Mesenchymal stem cell (in vitro differentiated cells and primary cell): ENCODE data around the gene HHIPL1.

Source experiments
- DNase-seq: peaks from one replicate; pipeline ENCODE4 v3.0.0-alpha.2; 2013
- H2AFZ ChIP-seq: one replicate; pipeline ENCODE4 v1.6.1; 2013; ENCODE audit warnings: low read depth, mild to moderate bottlenecking, control low read depth, inconsistent platforms, low read length, moderate library complexity
- H2AK5ac ChIP-seq: 2 replicates; pipeline ENCODE4 v1.6.1; 2013; ENCODE audit warnings: low read length, moderate library complexity, mild to moderate bottlenecking, inconsistent platforms; ENCODE audit not compliant: severe bottlenecking
- H2BK120ac ChIP-seq: one replicate; pipeline ENCODE4 v1.6.1; 2013; ENCODE audit warnings: low read depth, mild to moderate bottlenecking, inconsistent platforms, low read length, moderate library complexity
- H2BK12ac ChIP-seq, 2 experiments: one replicate each; pipeline ENCODE4 v1.6.1; 2013; ENCODE audit warnings: inconsistent platforms in 2 of 2, low read length in 2 of 2, mild to moderate bottlenecking in 2 of 2, moderate library complexity in 2 of 2, control low read depth in 1 of 2
- H2BK15ac ChIP-seq: one replicate; pipeline ENCODE4 v1.6.1; 2013; ENCODE audit warnings: mild to moderate bottlenecking, low read depth, inconsistent platforms; ENCODE audit not compliant: poor library complexity, severe bottlenecking
- H2BK5ac ChIP-seq: 2 replicates; pipeline ENCODE4 v1.6.1; 2013; ENCODE audit warnings: low read depth, mild to moderate bottlenecking, low read length, control low read depth, inconsistent platforms; ENCODE audit not compliant: poor library complexity, severe bottlenecking
- H3K14ac ChIP-seq, 2 experiments: one replicate each; pipeline ENCODE4 v1.6.1; 2013; ENCODE audit warnings: inconsistent platforms in 2 of 2, low read length in 2 of 2, control low read depth in 1 of 2, mild to moderate bottlenecking in 1 of 2, moderate library complexity in 1 of 2
- H3K18ac ChIP-seq, 2 experiments: one replicate each; pipeline ENCODE4 v1.6.1; 2013; ENCODE audit warnings: inconsistent platforms in 2 of 2, low read length in 2 of 2, control low read depth in 1 of 2, low read depth in 1 of 2, mild to moderate bottlenecking in 1 of 2
- H3K23ac ChIP-seq, 2 experiments: one replicate each; pipeline ENCODE4 v1.6.1; 2013; ENCODE audit warnings: inconsistent platforms in 2 of 2, low read length in 2 of 2, mild to moderate bottlenecking in 2 of 2, moderate library complexity in 2 of 2, control low read depth in 1 of 2
- H3K27ac ChIP-seq: 2 replicates; pipeline ENCODE4 v1.5.1; 2013; ENCODE audit warnings: mild to moderate bottlenecking, moderate library complexity, low read length, control low read depth, inconsistent platforms; ENCODE audit not compliant: poor library complexity, severe bottlenecking
- H3K27me3 ChIP-seq, 2 experiments: 2 replicates each; pipeline versions ENCODE4 v1.6.1 to v1.7.0; 2013; ENCODE audit warnings: low read length in 2 of 2, mild to moderate bottlenecking in 2 of 2, moderate library complexity in 2 of 2, control low read depth in 1 of 2, inconsistent platforms in 1 of 2; ENCODE audit not compliant: control insufficient read depth in 1 of 2, insufficient read depth in 1 of 2
- H3K36me3 ChIP-seq, 2 experiments: 2 replicates each; pipeline versions ENCODE4 v1.6.1 to v1.7.0; 2013; ENCODE audit warnings: low read length in 2 of 2, control low read depth in 1 of 2, inconsistent platforms in 1 of 2, low read depth in 1 of 2, mild to moderate bottlenecking in 1 of 2; ENCODE audit not compliant: insufficient read depth in 2 of 2, control insufficient read depth in 1 of 2
- H3K4ac ChIP-seq, 2 experiments: one replicate each; pipeline ENCODE4 v1.6.1; 2013; ENCODE audit warnings: inconsistent platforms in 2 of 2, low read length in 2 of 2, mild to moderate bottlenecking in 2 of 2, moderate library complexity in 2 of 2, control low read depth in 1 of 2, low read depth in 1 of 2
- H3K4me1 ChIP-seq: 2 replicates; pipeline ENCODE4 v1.6.1; 2013; ENCODE audit warnings: low read depth, low read length, control low read depth; ENCODE audit not compliant: control insufficient read depth, insufficient read depth
- H3K4me2 ChIP-seq: 2 replicates; pipeline ENCODE4 v1.6.1; 2013; ENCODE audit warnings: low read length, mild to moderate bottlenecking, inconsistent platforms; ENCODE audit not compliant: poor library complexity, severe bottlenecking
- H3K4me3 ChIP-seq, 2 experiments: 2 replicates each; pipeline versions ENCODE4 v1.5.1 to v1.7.0; 2013; ENCODE audit warnings: low read length in 2 of 2, mild to moderate bottlenecking in 2 of 2, control low read depth in 1 of 2, low read depth in 1 of 2; ENCODE audit not compliant: insufficient read depth in 1 of 2
- H3K79me1 ChIP-seq: replicated peaks from 2 replicates; pipeline ENCODE4 v1.6.1; 2013; ENCODE audit warnings: mild to moderate bottlenecking, control low read depth, low read length, inconsistent platforms; ENCODE audit not compliant: poor library complexity, severe bottlenecking
- H3K9ac ChIP-seq: 2 replicates; pipeline ENCODE4 v1.7.0; 2013; ENCODE audit warnings: mild to moderate bottlenecking, low read length, moderate library complexity
- H3K9me3 ChIP-seq: 2 replicates; pipeline ENCODE4 v1.7.0; 2013; ENCODE audit warnings: mild to moderate bottlenecking, low read length; ENCODE audit not compliant: control insufficient read depth
- H4K8ac ChIP-seq: one replicate; pipeline ENCODE4 v1.6.1; 2013; ENCODE audit warnings: inconsistent platforms, mild to moderate bottlenecking, low read length, moderate library complexity
- H4K91ac ChIP-seq: one replicate; pipeline ENCODE4 v1.6.1; 2013; ENCODE audit warnings: mild to moderate bottlenecking, low read length, inconsistent platforms
- WGBS: methylation state at CpG from one replicate; pipeline ENCODE4 v1.1.7; 2013; ENCODE audit warnings: mixed read lengths; 5-methylcytosine and 5-hydroxymethylcytosine counted together

The HHIPL1 gene

DNA sequence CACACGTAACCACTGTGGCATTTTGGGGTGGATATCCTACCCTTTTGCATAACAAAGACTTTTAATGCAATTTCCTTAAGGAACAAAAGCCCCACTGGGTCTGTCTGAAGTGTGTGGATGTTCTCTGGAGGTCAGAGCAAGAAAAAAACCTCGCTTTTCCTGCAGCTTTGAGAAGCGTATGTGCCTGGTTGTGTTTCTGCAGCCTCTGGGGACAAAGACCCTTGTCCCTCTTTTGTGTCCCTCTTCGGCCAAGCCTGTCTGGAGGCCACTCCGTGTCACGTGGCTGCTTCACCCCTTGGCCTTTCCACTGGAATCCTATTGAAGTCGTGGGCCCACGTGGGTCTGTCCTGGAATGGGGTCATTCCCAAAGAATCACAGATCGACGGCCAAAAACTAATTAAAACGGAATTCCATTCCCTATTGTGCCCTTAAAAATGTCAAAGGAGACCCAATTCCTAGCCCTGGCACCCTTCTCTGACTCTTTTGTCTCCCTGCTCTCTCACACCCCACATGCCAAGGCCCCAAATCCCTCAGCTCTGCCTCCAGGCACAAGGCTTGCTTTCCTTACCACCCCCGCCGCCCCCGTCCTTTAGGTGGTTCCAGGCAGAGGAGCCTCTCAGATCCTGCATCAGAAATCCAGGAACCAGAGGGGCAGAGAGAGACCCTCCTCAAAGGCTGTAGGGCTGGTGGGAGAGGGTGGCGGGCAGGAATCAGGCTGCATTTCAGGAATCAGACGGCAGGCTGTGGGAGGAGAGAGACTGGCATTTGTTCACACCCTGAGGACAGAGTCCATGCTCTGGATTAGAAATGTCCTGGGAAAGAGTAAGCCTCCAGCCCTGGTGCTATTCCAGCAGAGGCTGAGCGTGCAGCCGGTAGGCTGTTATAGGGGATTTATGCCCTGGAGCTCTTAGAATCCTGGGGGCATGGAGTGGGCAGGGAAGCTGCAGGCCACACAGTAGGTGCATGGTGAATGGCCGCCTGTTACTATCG lies 26.6 kb downstream of the HHIPL1 start:
- peak overlapping the region in 1 of 2 experiments; percentile 7 for H3K4me3 ChIP-seq
- H3K4me1 ChIP-seq, result no peaks in the 10 kb centered on the region
- peak overlapping the region; percentile 12 for H3K9ac ChIP-seq
- no peak overlapping the region for H3K23ac ChIP-seq
- H3K4ac ChIP-seq, result no peak overlapping the region
- H2BK120ac ChIP-seq, result no peak overlapping the region
- DNase-seq, result no peak
- no peak overlapping the region for H2BK12ac ChIP-seq
- no peak overlapping the region for H3K4me2 ChIP-seq
- no peaks in the 10 kb centered on the region for H3K79me1 ChIP-seq
- H2AK5ac ChIP-seq, result no peak overlapping the region
- no peak overlapping the region for H2AFZ ChIP-seq
- H3K27ac ChIP-seq, result no peak overlapping the region
- H4K91ac ChIP-seq, result peak overlapping the region; percentile 18
- 59% methylated on average over 19 of the region's 20 CpGs for WGBS
- H3K9me3 ChIP-seq, result no peaks in the 10 kb centered on the region
- H3K36me3 ChIP-seq, result peaks cover 0 to 2% of the 10 kb centered on the region in 2 experiments
- H2BK15ac ChIP-seq, result no peak overlapping the region
- H3K14ac ChIP-seq, result no peak overlapping the region
- peaks cover 4 to 10% of the 10 kb centered on the region in 2 experiments for H3K27me3 ChIP-seq
- no peak overlapping the region for H4K8ac ChIP-seq
- H2BK5ac ChIP-seq, result no peak overlapping the region
- no peak overlapping the region for H3K18ac ChIP-seq

DNA sequence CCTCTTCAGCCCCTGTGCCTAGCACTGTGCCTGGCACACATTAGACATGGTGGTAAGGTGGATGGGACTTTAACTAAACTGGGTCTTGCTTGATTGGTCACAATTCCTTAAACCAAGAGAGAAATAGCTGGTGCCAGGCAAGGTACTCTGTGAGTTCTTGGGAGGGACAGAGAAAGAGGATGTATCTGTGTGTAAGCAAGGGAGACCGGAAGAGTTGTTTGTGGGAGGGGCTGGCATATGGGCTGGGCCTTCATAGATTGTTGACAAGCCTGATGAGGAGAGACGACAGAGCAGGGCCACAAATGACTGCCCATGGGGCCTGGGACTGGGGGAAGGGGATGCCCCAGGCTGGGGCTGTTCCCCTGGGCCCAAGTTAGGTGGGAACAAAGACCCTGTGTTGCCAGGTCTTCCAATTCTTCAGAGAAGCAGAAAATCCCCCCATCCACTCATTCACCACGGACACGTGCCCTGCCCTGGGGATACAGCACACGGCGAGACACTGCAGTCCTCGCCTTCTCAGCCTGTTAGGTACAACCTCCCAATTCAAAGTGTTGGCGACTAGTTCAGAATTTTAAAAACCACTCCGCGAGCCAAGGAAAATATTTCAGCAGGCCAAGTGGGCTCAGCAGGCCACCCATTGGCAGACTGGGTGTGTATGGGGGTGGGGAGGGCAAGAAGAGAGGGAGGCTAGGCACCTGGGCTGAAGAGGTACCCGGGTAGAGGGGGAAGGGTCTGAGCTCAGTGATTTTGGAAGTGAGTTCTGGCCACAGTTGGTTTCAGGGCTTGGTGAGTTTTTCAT lies 27.8 kb downstream of the HHIPL1 start:
- Histone ChIP-seq H3K9ac (no peak overlapping the region), H2BK5ac (no peak overlapping the region), H3K4me3 (no peak overlapping the region), H3K27ac (no peak overlapping the region), H3K27me3 (peaks cover 4 to 7% of the 10 kb centered on the region in 2 experiments), H3K18ac (peak overlapping the region in 1 of 2 experiments; percentile 21), H4K91ac (no peak overlapping the region), H2AFZ (no peak overlapping the region), H2BK12ac (no peak overlapping the region), H3K23ac (no peak overlapping the region), H2BK120ac (no peak overlapping the region), H3K4ac (no peak overlapping the region), H2BK15ac (no peak overlapping the region), H4K8ac (no peak overlapping the region), H3K79me1 (no peaks in the 10 kb centered on the region), H3K4me2 (no peak overlapping the region), H2AK5ac (no peak overlapping the region), H3K14ac (no peak overlapping the region), H3K4me1 (no peaks in the 10 kb centered on the region), H3K36me3 (peaks cover 0 to 5% of the 10 kb centered on the region in 2 experiments), H3K9me3 (peaks cover 8% of the 10 kb centered on the region)
- DNase-seq, result no peak
- 79% methylated on average over 11 of the region's 11 CpGs for whole genome bisulfite sequencing

DNA sequence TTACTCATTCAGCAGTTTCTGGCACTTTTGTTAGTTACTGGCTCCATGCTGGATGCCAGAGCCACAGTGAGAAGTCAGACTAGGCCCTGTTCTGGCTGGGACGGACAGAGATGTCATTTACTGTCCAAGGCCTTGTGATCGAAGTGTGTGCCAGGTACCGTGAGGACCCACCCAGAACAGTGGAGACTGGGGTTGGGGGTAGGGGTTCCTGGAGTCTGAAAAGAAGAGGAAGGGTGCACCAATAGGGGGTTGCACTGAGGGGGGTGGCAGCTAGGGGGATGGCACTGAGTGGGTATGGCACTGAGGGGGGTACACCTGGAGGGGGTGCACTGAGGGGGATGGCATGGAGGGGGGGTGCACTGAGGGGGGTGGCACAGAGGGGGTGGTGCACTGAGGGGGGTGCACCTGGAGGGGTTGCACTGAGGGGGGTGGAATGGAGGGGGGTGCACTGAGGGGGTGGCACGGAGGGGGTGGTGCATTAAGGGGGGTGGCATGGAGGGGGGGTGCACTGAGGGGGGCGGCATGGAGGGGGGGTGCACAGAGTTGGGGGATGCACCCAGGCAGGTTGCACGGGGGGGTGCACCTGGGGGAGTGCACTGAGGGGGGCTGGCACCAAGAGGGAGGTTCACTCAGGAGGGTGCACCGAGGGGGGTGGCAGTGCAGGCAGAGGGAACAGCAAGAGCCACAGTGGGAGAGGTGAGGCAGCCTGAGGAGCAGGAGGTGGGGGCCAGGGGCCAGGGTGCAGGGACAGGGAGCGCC lies 28.6 kb downstream of the HHIPL1 start:
- Histone ChIP-seq H3K36me3 (peaks cover 0 to 5% of the 10 kb centered on the region in 2 experiments), H3K27ac (no peak overlapping the region), H3K18ac (no peak overlapping the region), H2BK120ac (no peak overlapping the region), H2AFZ (no peak overlapping the region), H3K27me3 (peaks cover 4 to 7% of the 10 kb centered on the region in 2 experiments), H4K91ac (no peak overlapping the region), H3K9me3 (peaks cover 16% of the 10 kb centered on the region), H3K4me1 (no peaks in the 10 kb centered on the region), H3K79me1 (no peaks in the 10 kb centered on the region), H3K23ac (no peak overlapping the region), H3K4me3 (no peak overlapping the region), H2AK5ac (no peak overlapping the region), H3K4me2 (no peak overlapping the region), H4K8ac (no peak overlapping the region), H3K14ac (no peak overlapping the region), H2BK12ac (no peak overlapping the region), H3K9ac (no peak overlapping the region), H3K4ac (no peak overlapping the region), H2BK15ac (no peak overlapping the region), H2BK5ac (no peak overlapping the region)
- DNase-seq, result no peak
- 92% methylated on average over 8 of the region's 8 CpGs for WGBS
